ENCODE measurements around the gene ZNF534.

DNA sequence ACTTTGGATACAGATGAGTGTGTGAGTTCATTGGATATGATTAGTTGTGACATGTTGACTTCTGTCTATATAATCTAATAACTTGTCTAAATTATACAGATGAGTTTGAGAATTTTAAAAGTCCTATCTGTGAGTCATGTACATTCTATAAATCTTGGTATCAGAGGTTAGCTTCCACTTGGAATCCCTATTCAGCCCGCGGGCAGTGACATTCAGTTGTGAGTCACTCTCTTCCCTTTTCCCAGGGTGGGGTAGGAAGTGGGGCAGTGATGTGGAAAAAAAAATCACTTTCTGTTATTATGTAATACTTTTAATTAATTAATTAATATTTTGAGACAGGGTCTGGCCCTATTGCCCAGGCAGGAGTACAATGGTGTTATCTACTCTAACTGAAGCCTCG is 65.6 kb downstream of the ZNF534 start:
- TF ChIP-seq, protein P1, sequence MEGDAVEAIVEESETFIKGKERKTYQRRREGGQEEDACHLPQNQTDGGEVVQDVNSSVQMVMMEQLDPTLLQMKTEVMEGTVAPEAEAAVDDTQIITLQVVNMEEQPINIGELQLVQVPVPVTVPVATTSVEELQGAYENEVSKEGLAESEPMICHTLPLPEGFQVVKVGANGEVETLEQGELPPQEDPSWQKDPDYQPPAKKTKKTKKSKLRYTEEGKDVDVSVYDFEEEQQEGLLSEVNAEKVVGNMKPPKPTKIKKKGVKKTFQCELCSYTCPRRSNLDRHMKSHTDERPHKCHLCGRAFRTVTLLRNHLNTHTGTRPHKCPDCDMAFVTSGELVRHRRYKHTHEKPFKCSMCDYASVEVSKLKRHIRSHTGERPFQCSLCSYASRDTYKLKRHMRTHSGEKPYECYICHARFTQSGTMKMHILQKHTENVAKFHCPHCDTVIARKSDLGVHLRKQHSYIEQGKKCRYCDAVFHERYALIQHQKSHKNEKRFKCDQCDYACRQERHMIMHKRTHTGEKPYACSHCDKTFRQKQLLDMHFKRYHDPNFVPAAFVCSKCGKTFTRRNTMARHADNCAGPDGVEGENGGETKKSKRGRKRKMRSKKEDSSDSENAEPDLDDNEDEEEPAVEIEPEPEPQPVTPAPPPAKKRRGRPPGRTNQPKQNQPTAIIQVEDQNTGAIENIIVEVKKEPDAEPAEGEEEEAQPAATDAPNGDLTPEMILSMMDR (IDR thresholded peaks at IDR 0.05): no peak
- TF ChIP-seq ZFX (IDR thresholded peaks at IDR 0.05; ENCODE audit: borderline replicate concordance): no peak
